Upper lobe of right lung (tissue), 1 donor: ENCODE measurements around the gene TMPRSS9. TPM values are rescaled to one million over a fixed set of nuclear protein-coding genes. Genes with fewer than 3 reads are reported as not detected.

Experiments used
- ATAC-seq: fragments of 200-7000 bp; cut with Tn5 transposase; one replicate; pipeline ENCODE4 v1.9.1; 2020; ENCODE audit warnings: mild to moderate bottlenecking, moderate library complexity
- DNase-seq: peaks from one replicate; pipeline ENCODE4 v3.0.0-alpha.2; 2020
- H3K27ac ChIP-seq: fragments of 200-600 bp; one replicate; pipeline ENCODE4 v1.8.0; 2022
- H3K27me3 ChIP-seq: fragments of 200-600 bp; one replicate; pipeline ENCODE4 v1.8.0; 2022; ENCODE audit warnings: mild to moderate bottlenecking
- H3K36me3 ChIP-seq: fragments of 200-600 bp; one replicate; pipeline ENCODE4 v1.8.0; 2022
- H3K4me1 ChIP-seq: fragments of 200-600 bp; one replicate; pipeline ENCODE4 v1.8.0; 2022
- H3K4me3 ChIP-seq: fragments of 200-600 bp; one replicate; pipeline ENCODE4 v1.8.0; 2022; ENCODE audit warnings: mild to moderate bottlenecking
- H3K9me3 ChIP-seq: fragments of 200-600 bp; one replicate; pipeline ENCODE4 v1.8.0; 2022
- intact Hi-C: fragments of 100-400 bp; cut with DNase I; formaldehyde crosslinking; loops from one replicate; pipeline ENCODE4 v1.11.0; 2022
- total RNA-seq: library from RNA; stranded (reverse); fragmentation: NEBNext Ultra II Directional; extraction: Animal tissue kit (Norgen Biotek cat#: 25700); gene quantifications from one replicate; pipeline ENCODE4 v1.2.1, GENCODE V29; 2021
- TF ChIP-seq, protein P1 (sequence below): fragments of 200-600 bp; IDR thresholded peaks from one replicate; pipeline ENCODE4 v1.8.0; 2022; ENCODE audit warnings: antibody characterized with exemption
- donor health status: DM: no; HTN: yes; CAD: no; lungs with severe emphysema.

TMPRSS9 gene
- total RNA-seq, 1 donor from 2014 or later: not detected

DNA sequence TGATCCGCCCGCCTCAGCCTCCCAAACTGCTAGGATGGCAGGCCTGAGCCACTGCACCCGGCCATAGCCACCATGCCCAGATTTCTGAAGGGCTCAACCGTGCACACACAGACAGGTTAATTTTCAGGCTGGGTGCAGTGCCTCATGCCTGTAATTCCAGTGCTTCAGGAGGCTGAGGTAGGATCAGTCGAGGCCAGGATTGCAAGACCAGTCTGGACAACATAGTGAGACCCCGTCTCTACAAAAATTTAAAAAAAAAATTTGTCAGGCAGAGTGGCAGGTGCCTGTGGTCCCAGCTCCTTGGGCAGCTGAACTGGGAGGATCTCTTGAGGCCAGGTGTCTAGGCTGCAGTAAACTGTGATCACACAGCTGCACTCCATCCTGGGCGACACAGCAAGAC lies 59.7 kb downstream of the TMPRSS9 start:
- Histone ChIP-seq H3K27me3 (no peaks in the 10 kb centered on the region), H3K9me3 (no peaks in the 10 kb centered on the region), H3K4me1 (no peaks in the 10 kb centered on the region), H3K36me3 (peaks cover 9% of the 10 kb centered on the region), H3K27ac (no peak overlapping the region), H3K4me3 (no peak overlapping the region)
- TF ChIP-seq, protein P1, sequence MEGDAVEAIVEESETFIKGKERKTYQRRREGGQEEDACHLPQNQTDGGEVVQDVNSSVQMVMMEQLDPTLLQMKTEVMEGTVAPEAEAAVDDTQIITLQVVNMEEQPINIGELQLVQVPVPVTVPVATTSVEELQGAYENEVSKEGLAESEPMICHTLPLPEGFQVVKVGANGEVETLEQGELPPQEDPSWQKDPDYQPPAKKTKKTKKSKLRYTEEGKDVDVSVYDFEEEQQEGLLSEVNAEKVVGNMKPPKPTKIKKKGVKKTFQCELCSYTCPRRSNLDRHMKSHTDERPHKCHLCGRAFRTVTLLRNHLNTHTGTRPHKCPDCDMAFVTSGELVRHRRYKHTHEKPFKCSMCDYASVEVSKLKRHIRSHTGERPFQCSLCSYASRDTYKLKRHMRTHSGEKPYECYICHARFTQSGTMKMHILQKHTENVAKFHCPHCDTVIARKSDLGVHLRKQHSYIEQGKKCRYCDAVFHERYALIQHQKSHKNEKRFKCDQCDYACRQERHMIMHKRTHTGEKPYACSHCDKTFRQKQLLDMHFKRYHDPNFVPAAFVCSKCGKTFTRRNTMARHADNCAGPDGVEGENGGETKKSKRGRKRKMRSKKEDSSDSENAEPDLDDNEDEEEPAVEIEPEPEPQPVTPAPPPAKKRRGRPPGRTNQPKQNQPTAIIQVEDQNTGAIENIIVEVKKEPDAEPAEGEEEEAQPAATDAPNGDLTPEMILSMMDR: no peak
- intact Hi-C loops: no loop called here
- no peak for ATAC-seq
- no peak for DNase-seq

DNA sequence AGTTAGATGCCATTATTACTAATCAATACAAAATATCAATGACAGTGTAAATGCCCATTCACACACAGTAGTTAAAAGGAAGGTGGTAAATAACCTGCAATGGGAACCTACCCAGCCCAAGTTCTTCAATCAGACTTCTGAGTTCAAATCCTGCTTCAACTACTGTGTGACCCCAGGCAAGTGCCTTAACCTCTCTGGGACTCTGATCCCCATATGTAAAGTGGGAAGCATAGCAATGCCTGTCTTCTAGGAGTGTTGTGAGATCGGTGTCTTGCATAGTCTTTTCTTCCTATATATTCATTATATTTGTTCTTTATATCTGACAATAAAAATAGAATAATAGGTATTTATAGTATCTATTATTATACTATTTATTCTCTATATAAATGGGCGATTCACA lies 60.4 kb downstream of the TMPRSS9 start:
- Histone ChIP-seq H3K27me3 (no peaks in the 10 kb centered on the region), H3K36me3 (peaks cover 9% of the 10 kb centered on the region), H3K9me3 (no peaks in the 10 kb centered on the region), H3K4me1 (peaks cover 2% of the 10 kb centered on the region), H3K27ac (no peak overlapping the region), H3K4me3 (no peak overlapping the region)
- TF ChIP-seq, protein P1: no peak
- ATAC-seq (no peak), DNase-seq (no peak)
- intact Hi-C loops: no loop called here

DNA sequence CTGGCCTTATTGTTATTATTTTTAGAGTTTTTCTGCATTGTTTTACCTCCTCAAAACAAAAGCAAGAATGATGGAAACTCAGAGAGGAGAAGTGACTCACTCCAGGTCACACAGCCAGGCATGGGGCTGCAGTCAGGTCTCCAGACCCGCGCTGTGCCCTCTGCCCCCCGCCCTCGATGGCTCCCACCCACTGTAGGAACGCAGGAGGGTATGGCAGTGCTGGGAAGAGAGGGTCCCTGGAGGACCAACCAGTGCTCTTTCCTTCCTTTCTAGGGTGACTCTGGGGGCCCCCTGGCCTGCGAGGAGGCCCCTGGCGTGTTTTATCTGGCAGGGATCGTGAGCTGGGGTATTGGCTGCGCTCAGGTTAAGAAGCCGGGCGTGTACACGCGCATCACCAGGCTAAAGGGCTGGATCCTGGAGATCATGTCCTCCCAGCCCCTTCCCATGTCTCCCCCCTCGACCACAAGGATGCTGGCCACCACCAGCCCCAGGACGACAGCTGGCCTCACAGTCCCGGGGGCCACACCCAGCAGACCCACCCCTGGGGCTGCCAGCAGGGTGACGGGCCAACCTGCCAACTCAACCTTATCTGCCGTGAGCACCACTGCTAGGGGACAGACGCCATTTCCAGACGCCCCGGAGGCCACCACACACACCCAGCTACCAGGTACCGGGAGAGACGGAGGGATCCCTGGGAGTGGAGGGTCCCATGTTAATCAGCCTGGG lies 61.7 kb downstream of the TMPRSS9 start:
- intact Hi-C loops: no loop called here
- Histone ChIP-seq H3K4me3 (no peak overlapping the region), H3K27ac (no peak overlapping the region), H3K27me3 (no peaks in the 10 kb centered on the region), H3K4me1 (peaks cover 14% of the 10 kb centered on the region), H3K9me3 (no peaks in the 10 kb centered on the region), H3K36me3 (peaks cover 9% of the 10 kb centered on the region)
- no peak for ATAC-seq
- TF ChIP-seq, protein P1: no peak
- DNase-seq: no peak

DNA sequence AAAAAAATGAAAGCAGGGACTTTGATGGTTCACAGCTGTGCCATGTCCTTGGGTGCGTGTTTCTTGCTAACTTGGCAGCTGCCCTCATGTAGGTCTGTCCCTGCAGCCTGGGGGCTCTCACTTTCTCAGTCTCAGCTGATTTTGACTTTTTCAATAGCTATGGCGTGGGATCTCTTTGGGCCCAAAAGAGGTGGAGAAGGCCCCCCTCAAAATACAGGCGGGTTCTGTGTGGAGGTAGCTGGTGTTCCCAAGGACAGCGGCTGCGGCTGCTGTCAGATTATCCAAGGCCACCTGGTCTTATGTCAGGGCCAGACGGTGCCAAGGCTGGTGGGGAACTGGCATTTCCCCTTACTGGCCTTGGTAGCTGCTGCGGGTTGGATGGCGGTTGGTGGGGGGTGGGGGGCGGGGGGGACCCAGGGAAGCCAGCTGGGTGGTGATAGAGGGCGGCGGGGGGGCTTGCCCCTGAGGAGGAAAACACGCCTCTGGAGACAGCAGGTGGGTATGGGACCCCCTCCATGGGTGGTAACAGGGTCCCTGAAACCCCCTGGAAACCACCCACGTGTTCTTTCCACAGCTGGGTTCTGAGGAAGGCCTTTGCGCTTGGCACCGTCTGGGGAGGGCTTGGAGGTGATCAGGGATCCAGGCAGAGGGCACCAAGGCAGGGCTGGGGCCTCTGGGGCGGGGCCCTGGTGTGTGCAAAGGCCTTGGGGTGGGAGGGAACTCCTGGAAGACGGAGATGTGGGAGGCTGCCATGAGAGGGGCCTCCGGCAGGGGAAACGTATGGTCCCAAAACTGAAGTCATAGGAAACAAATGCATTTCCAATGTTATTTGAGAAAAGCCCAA lies 63.2 kb downstream of the TMPRSS9 start:
- Histone ChIP-seq H3K9me3 (no peaks in the 10 kb centered on the region), H3K36me3 (peaks cover 9% of the 10 kb centered on the region), H3K4me3 (no peak overlapping the region), H3K27me3 (no peaks in the 10 kb centered on the region), H3K4me1 (peaks cover 18% of the 10 kb centered on the region), H3K27ac (no peak overlapping the region)
- no peak for ATAC-seq
- TF ChIP-seq, protein P1: no peak
- intact Hi-C loops: no loop called here
- no peak for DNase-seq

DNA sequence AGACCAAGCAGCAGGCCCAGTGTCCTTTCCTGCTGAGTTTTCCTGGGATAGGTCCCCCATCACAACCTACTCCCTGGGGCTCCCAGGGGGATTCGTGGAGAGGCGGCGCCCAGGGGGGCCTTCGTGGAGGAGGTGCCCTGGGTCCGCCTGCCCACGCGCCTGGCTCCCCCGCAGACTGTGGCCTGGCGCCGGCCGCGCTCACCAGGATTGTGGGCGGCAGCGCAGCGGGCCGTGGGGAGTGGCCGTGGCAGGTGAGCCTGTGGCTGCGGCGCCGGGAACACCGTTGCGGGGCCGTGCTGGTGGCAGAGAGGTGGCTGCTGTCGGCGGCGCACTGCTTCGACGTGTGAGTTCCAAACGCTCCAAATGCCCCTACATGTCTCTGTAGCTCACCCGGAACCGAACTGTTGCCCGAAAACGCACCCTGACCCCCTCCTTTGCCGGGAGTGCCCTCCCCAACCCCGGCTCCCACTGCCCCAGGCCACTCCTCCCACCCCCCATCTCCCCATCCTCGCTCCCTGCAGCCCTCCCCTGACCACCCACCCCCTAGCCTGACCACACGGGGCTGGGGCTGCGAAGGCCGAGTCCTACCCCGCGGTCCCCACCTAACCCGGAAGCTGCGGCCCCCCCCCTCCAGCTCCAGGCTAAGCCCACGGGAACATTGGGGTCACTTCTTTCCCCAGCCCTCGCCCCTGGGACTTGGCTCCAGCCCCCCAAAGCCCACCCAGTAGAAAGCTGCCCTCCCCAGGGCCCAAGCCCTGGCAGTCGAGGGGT lies 64.0 kb downstream of the TMPRSS9 start:
- intact Hi-C loops: no loop called here
- H3K4me3 ChIP-seq: no peak overlapping the region
- no peak for ATAC-seq

More for the DNA sequence above, 64.0 kb downstream of the TMPRSS9 start:
- TF ChIP-seq, protein P1: no peak
- no peaks in the 10 kb centered on the region for H3K9me3 ChIP-seq
- no peak for DNase-seq
- peaks cover 22% of the 10 kb centered on the region for H3K4me1 ChIP-seq
- no peak overlapping the region for H3K27ac ChIP-seq
- H3K27me3 ChIP-seq: no peaks in the 10 kb centered on the region
- H3K36me3 ChIP-seq: peaks cover 9% of the 10 kb centered on the region
